GM18505 (cell line): ENCODE data around the gene ACTMAP.

Source experiments
- ATAC-seq: cut with Tn5 transposase; IDR thresholded peaks from one replicate; pipeline ENCODE4 v1.9.1; 2021; ENCODE audit not compliant: unreplicated experiment
- POLR2A ChIP-seq: IDR thresholded peaks from 4 replicates; pipeline ENCODE4 v1.6.1; 2011; ENCODE audit warnings: borderline replicate concordance; ENCODE audit not compliant: insufficient read depth, insufficient read length; ENCODE audit errors: extremely low read depth

Gene ACTMAP

DNA sequence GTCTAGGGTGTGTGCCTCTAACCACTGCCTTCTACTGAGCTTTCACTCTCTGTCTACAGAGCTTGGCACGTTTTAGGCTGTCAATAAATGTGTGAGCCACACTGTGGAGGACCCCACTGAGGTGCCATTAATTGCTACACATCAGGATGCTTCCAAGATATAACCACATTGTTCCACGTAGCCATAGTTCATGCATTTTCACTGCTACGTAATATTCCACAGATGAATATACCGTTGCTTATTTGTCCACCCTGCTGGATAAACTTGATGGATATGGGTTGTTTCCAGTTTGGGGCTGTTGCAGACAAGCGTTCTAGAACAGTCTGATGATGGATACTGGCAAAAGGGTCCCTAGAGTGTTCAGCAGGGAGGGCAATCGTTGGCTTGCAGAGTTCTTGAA lies 48.5 kb downstream of the ACTMAP start:
- TF ChIP-seq POLR2A, result no peak
- ATAC-seq, result no peak

DNA sequence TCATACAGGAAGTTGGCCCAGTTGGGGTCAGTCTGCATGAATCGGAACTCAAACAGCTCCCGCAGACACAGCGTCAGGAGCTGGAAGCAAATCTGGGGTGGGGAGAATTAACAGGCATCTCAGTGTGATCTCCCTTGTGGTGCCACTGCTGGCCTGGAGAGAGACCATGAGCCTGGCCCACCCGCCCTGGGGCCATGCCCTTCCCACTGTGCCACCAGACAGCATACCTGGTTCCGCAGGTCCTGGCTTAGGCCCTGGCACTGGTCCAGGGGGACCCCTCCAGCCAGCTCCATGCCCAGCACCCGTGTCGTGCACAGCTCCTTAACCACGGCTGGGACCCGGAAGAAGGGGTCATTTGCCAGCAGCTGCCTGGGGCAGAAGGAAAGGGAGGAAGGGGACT lies 50.2 kb downstream of the ACTMAP start:
- no peak for TF ChIP-seq POLR2A
- ATAC-seq, result no peak

DNA sequence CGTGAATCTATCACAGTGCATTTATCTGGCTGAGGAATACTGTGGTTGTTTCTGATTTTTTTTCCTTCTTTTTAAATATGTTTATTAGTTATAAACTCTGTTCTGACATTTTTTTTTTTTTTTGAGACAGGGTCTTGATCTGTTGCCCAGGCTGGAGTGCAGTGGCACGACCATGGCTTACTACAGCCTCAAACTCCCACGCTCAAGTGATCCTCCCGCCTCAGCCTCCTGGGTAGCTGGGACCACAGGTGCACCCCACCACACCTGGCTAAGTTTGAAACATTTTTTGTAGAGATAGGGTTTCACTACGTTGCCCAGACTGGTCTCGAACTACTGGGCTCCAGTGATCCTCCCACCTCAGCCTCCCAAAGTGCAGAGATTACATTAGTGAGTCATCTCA lies 53.3 kb downstream of the ACTMAP start:
- ATAC-seq, result no peak
- no peak for TF ChIP-seq POLR2A

DNA sequence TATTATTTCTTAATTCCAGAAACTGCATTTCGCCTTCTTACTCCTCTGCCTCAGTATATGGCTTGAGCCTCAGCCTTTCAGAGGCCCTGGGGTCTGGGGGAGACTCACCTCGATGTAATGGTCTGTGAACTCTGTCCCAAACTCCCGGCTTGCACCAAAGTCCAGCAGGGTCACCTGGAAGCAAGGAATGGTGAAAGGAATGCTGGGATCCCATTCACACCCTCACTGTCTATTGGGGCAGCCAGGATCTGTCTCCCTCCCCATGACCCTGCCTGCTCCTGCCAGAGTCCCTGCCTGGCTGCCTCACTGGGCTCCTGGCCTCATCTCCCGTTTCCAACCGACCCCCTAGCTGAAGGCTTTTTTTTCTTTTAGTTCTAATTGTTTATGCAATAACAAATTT lies 54.4 kb downstream of the ACTMAP start:
- TF ChIP-seq POLR2A, result no peak
- no peak for ATAC-seq

DNA sequence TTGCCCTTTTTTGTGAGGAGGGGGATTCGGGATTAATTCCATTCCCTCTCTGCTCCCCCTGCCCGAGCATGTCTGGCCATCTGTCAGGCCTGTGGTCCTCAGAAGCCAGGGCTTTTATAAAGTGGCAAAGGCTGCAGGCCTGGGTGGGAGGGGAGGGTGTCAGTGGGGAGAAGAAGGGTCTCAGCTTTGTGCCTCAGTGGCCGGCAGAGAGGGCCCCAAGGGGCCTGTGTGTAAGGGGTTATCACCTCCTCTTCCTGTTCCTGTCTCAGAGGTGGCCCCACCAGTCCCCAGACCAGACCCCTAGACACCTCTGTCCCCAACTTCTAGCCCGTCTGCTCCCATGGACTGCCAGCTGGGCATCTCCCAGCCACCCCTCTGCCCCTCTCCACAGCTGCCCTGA lies 56.4 kb downstream of the ACTMAP start:
- no peak for TF ChIP-seq POLR2A
- no peak for ATAC-seq

DNA sequence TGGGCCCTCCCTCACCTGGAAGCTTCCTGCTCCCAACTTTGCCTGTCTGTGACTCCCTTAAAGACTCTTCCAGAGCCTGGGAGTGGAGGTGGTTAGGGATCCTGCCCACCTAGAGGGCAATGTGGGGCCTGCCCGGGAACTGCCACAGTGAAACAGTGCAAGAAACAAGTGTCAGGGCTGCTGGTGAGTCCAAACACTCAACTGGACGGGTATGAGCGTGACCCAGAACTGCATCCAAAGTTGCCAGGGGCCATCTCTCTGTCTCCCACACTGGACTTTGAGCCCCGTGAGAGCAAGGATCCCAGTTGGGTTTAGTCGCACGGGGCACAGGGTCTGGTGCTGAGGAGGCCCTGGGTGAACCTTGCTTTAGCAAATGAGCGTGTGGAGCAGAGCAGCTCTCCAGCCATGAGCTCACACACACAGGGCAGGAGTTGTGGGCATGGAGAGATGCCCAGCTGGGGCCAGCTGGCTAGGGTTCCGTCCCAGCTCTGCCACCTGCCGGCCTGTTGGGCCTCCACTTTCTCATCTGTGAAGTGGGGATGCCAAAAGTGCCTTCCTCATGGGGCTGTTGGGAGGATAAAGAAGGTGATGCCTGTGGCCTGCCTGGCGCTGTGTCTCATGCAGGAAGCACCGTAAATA lies 57.0 kb downstream of the ACTMAP start:
- ATAC-seq, result no peak

DNA sequence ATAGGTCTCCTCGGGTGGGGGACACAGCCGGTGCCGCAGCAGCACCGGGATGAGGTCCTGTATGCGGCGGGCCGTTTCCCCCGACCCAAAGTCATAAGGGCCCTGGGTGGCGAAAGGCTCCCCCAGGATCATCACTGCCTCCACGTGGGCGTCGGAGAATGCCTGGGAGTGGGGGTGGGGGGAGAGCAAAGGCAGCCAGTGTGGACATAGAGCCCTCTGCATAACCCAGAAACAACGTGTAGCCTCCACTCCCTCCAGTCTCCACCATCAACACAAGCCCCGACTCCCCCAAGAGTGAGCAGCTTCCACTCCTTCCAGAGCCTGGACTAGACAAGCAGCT lies 58.1 kb downstream of the ACTMAP start:
- no peak for TF ChIP-seq POLR2A
- no peak for ATAC-seq

More for the DNA sequence above, 57.0 kb downstream of the ACTMAP start:
- no peak for TF ChIP-seq POLR2A

DNA sequence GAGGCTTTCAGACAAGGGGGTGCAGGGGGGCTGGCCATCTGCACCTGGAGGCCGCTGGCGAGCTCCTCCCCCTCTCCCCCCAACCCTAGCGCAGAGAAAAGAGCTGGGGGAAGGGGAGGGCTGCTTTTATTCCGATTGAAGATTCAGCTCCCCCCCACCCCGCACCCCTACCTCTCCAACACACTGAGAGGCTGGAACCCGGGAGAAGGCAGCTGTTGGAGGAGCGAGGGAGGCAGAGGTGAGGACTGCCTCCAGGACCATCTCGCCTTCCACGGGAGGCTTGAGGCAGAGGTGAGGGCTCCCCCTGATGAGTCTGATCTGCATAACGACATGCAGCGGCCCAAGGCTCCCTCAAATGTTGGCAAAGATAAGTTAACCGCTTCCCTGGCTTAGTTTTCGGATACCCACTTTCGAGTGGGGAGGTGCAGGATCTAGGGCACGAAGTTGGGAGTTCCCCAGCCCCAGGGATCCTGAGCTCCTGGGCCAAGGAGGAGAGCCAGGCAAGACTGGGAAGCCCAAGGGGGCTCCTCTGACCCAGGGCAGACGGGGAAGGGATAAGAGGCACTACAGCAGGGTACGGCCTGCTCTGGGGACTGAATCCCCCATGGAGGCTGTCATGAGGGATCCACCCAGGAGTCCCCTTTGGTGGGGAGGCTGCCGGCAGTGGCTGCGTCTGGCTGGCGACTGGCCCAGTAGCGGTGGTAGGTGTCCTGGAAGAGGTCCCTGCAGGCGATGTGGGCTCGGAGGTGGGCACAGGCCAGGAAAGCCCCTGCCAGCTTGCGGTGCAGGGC lies 58.7 kb downstream of the ACTMAP start:
- no peak for TF ChIP-seq POLR2A
- ATAC-seq, result no peak
